Nephron (organoid): ENCODE results near the gene ZRSR2.
"Not testable (repeated sequence)": the region's sequence is repeated elsewhere in the genome, so short reads cannot be mapped to it uniquely, and the experiment has no call there.

Source experiments
- H3K27ac Mint-ChIP-seq, 3 experiments: 2 replicates each; pipeline ENCODE4 v1.8.0; 2020; ENCODE audit warnings: mixed read lengths in 3 of 3, mild to moderate bottlenecking in 2 of 3, moderate library complexity in 1 of 3
- H3K27me3 Mint-ChIP-seq: 2 replicates; pipeline ENCODE4 v1.8.0; 2021; ENCODE audit warnings: low read depth, mild to moderate bottlenecking, moderate library complexity, mixed read lengths
- H3K36me3 Mint-ChIP-seq: 2 replicates; pipeline ENCODE4 v1.8.0; 2020; ENCODE audit warnings: low read depth, mixed read lengths
- H3K4me1 Mint-ChIP-seq: 2 replicates; pipeline ENCODE4 v1.8.0; 2020; ENCODE audit warnings: mixed read lengths
- H3K4me3 Mint-ChIP-seq, 3 experiments: 2 replicates each; pipeline ENCODE4 v1.8.0; 2020; ENCODE audit warnings: mild to moderate bottlenecking in 3 of 3, mixed read lengths in 3 of 3, moderate library complexity in 2 of 3
- H3K9me3 Mint-ChIP-seq: 2 replicates; pipeline ENCODE4 v1.8.0; 2020; ENCODE audit warnings: mixed read lengths
- TF ChIP-seq, protein P1 (sequence below), 3 experiments: fragments of 200-600 bp; sonication (generic); IDR thresholded peaks; one replicate each; pipeline ENCODE4 v1.5.0; 2021; ENCODE audit warnings: antibody characterized with exemption in 3 of 3; ENCODE audit not compliant: unreplicated experiment in 3 of 3

The ZRSR2 gene, protein sequence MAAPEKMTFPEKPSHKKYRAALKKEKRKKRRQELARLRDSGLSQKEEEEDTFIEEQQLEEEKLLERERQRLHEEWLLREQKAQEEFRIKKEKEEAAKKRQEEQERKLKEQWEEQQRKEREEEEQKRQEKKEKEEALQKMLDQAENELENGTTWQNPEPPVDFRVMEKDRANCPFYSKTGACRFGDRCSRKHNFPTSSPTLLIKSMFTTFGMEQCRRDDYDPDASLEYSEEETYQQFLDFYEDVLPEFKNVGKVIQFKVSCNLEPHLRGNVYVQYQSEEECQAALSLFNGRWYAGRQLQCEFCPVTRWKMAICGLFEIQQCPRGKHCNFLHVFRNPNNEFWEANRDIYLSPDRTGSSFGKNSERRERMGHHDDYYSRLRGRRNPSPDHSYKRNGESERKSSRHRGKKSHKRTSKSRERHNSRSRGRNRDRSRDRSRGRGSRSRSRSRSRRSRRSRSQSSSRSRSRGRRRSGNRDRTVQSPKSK

DNA sequence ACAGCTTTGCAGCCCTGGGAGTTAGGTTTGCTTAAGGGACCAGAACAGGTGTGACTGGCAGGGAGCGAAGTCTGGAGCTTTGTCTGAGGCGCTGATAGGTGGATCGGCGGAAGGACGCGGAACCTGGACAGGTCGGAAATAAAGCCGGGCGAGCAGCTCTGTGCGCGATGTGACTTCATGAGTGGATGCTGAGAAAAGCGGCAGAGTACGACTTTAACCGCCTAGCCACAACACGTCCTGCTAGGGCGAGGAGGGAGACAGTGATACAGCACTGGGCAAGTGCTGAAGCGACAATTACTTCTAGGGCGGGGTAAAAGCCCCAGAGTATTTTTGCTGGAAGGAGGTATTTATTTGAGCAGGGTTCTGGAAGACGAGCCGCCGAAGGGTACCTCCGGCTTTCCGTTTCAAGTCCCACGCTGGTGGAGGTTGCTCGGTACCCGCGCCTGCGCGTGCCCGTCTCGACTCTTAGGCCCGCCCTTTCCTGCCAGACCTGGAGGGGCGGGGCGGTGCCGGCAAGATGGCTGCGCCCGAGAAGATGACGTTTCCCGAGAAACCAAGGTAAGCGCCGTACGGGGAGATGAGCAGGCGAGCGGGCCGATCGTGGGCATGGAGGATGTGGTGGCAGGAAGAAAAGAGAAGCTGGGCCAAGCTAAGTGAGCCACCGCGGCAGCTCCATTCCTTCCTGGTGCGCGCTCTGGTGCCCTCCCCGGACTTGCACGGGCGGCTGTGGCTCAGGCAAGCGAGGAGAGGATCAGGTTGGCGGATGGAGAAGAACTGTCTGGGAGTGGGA is at the start of gene ZRSR2:
ZRSR2 (plus strand) TSS at position 506 of the 790 bp plus-strand sequence; CDS start at position 518, 12 bp downstream.
- TF ChIP-seq, protein P1, sequence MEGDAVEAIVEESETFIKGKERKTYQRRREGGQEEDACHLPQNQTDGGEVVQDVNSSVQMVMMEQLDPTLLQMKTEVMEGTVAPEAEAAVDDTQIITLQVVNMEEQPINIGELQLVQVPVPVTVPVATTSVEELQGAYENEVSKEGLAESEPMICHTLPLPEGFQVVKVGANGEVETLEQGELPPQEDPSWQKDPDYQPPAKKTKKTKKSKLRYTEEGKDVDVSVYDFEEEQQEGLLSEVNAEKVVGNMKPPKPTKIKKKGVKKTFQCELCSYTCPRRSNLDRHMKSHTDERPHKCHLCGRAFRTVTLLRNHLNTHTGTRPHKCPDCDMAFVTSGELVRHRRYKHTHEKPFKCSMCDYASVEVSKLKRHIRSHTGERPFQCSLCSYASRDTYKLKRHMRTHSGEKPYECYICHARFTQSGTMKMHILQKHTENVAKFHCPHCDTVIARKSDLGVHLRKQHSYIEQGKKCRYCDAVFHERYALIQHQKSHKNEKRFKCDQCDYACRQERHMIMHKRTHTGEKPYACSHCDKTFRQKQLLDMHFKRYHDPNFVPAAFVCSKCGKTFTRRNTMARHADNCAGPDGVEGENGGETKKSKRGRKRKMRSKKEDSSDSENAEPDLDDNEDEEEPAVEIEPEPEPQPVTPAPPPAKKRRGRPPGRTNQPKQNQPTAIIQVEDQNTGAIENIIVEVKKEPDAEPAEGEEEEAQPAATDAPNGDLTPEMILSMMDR (IDR thresholded peaks at IDR 0.05; ENCODE audit: unreplicated experiment in 3 of 3), result no peak
- Mint-ChIP-seq H3K27ac (no peak within 1 kb of the TSS), H3K4me1 (no peaks in the 10 kb centered on the region), H3K27me3 (no peaks in the 10 kb centered on the region), H3K9me3 (no peaks in the 10 kb centered on the region), H3K4me3 (no peak within 1 kb of the TSS), H3K36me3 (peaks cover 18% of the 10 kb centered on the region)

DNA sequence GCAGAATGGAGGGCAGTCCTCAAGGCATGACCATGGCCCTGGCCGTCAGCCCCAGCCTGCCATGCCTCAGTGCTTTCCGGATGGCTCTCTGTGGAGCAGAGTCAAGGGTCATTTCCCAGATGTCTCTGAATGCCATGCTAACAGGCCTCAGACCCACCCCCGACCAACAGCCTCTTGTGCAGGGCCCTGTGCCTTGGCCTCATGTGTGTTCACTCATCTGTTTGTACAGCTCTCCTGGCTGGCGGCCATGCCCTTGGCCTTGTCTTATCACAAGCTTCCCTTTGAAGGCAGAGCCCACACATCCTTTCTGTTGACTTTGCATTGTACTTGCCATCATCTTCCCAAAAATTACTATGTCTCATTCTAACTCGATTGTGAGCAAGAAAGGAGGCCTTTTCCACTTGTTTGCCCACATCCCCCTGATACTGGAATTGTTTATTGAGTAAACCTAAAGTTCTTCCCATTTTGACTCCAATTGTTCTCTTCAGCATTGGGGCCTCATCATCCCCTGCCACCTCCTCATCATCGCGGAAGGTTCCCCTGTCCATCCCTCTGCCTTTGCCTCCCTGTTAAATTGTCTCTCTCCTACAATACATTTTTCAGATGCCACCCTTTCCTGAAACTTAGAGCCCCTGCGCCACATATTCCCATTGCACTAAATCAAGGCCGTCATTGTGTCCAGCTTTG is 46.0 kb upstream of the ZRSR2 start:
- Mint-ChIP-seq H3K9me3 (no peaks in the 10 kb centered on the region), H3K27me3 (no peaks in the 10 kb centered on the region), H3K27ac (no peak overlapping the region), H3K4me3 (no peak overlapping the region), H3K4me1 (no peaks in the 10 kb centered on the region), H3K36me3 (peaks cover 12% of the 10 kb centered on the region)
- TF ChIP-seq, protein P1 (IDR thresholded peaks at IDR 0.05; ENCODE audit: unreplicated experiment in 3 of 3), result no peak

DNA sequence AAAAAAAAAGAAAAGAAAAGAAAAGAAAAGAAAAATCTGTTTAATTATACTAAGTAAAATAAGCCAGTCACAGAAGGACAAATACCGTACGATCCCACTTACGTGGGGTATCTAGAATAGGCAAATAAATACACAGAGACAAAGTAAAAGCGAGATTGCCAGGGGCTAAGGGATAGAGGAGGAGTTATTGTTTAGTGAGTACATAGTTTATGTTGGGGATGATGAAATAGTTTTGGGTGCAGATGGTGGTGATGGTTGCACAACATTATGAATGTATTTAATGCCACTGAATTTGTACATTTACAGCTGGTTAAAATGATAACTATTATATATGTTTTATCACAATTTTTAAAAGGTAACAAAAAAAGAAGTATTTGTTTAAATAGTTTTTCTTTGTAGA is 45.1 kb upstream of the ZRSR2 start:
- Mint-ChIP-seq H3K27ac (no peak overlapping the region), H3K36me3 (peaks cover 12% of the 10 kb centered on the region), H3K4me3 (no peak overlapping the region), H3K4me1 (no peaks in the 10 kb centered on the region), H3K9me3 (no peaks in the 10 kb centered on the region), H3K27me3 (no peaks in the 10 kb centered on the region)
- TF ChIP-seq, protein P1 (IDR thresholded peaks at IDR 0.05; ENCODE audit: unreplicated experiment in 3 of 3), result no peak

DNA sequence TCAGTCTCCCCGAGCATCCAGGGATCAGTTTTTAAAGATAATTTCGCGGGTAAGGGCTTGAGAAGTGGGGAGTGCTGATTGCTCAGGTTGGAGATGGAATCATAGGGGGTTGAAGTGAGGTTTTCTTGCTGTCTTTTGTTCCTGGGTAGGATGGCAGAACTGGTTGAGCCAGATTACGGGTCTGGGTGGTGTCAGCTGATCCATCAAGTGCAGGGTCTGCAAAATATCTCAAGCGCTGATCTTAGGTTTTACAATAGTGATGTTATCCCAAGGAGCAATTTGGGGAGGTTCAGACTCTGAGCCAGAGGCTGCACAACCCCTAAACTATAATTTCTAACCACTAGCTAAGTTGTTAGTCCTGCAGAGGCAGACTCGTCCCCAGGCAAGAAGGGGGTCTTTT is 43.6 kb upstream of the ZRSR2 start:
- not testable (repeated sequence) for H3K27me3 Mint-ChIP-seq, H3K9me3 Mint-ChIP-seq, H3K4me1 Mint-ChIP-seq, H3K4me3 Mint-ChIP-seq
- H3K36me3 Mint-ChIP-seq, result peaks cover 12% of the 10 kb centered on the region
- H3K27ac Mint-ChIP-seq, result peak overlapping the region in 1 of 3 experiments; percentile 10

DNA sequence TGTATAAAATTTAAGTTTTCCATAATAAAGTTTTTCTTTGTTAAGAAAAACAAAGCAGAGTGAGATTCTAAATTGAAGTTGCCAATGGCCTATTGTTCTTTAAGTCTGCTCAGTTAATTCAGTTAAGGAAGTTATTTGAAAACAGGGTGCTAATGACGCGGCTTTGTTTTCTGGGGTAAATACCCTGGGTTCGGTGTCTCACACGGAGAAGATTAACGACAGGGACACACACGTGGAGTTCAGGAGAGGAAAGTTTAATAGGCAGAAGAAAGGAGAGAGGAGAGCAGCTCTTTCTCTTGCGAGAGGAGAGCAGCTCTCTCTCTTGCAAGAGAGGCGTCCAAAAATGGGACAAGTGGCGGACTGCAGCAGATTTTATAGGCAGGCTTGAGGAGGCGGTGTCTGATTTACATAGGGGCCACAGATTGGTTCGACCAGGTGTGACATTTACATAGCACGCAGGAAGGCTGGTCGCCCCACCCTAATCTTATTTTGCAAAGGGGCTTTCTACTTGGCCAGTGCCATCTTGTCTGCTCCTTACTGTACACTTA is 42.6 kb upstream of the ZRSR2 start:
- Mint-ChIP-seq H3K9me3 (no peaks in the 10 kb centered on the region), H3K36me3 (peaks cover 12% of the 10 kb centered on the region)

More for the DNA sequence above, 42.6 kb upstream of the ZRSR2 start:
- no peaks in the 10 kb centered on the region for H3K27me3 Mint-ChIP-seq
- TF ChIP-seq, protein P1 (IDR thresholded peaks at IDR 0.05; ENCODE audit: unreplicated experiment in 3 of 3), result no peak
- no peak overlapping the region for H3K27ac Mint-ChIP-seq
- H3K4me3 Mint-ChIP-seq, result no peak overlapping the region
- H3K4me1 Mint-ChIP-seq, result peaks cover 9% of the 10 kb centered on the region
